Heart left ventricle (tissue), 16 donors: ENCODE results near the gene HMGXB4. TPM values are rescaled to one million over a fixed set of nuclear protein-coding genes. Genes with fewer than 3 reads are reported as not detected.

Source experiments
- ATAC-seq, 4 donors: fragments of 200-7000 bp; cut with Tn5 transposase; one replicate each; pipeline ENCODE4 v1.9.1; 2020 to 2022; ENCODE audit warnings: moderate library complexity in 4 of 4, mild to moderate bottlenecking in 3 of 4, moderate number of reproducible peaks in 1 of 4
- DNase-seq, 5 donors: peaks; one replicate each; pipeline ENCODE4 v3.0.0-alpha.2; 2020
- H3K27ac ChIP-seq, 12 donors: fragments of 200-600 bp; sonication (generic) in 4 of 12; one replicate each; pipeline versions ENCODE4 v1.5.0 to v1.8.0; 2016 to 2022; ENCODE audit warnings: mild to moderate bottlenecking in 2 of 12
- H3K27me3 ChIP-seq, 9 donors: fragments of 200-600 bp; sonication (generic) in 2 of 9; one replicate each; pipeline versions ENCODE4 v1.5.1 to v1.8.0; 2016 to 2022; ENCODE audit warnings: mild to moderate bottlenecking in 3 of 9
- H3K36me3 ChIP-seq, 9 donors: fragments of 200-600 bp; sonication (generic) in 2 of 9; one replicate each; pipeline versions ENCODE4 v1.5.0 to v1.8.0; 2018 to 2022; ENCODE audit warnings: mild to moderate bottlenecking in 2 of 9
- H3K4me1 ChIP-seq, 12 donors: fragments of 200-600 bp; sonication (generic) in 4 of 12; one replicate each; pipeline versions ENCODE4 v1.5.0 to v1.8.0; 2016 to 2022; ENCODE audit warnings: mild to moderate bottlenecking in 3 of 12
- H3K4me3 ChIP-seq, 12 donors: fragments of 200-600 bp; sonication (generic) in 4 of 12; one replicate each; pipeline versions ENCODE4 v1.5.0 to v1.8.0; 2017 to 2022; ENCODE audit warnings: mild to moderate bottlenecking in 9 of 12, moderate library complexity in 4 of 12
- H3K9me3 ChIP-seq, 12 donors: fragments of 200-600 bp; sonication (generic) in 4 of 12; one replicate each; pipeline versions ENCODE4 v1.5.0 to v1.8.0; 2016 to 2022; ENCODE audit warnings: mild to moderate bottlenecking in 1 of 12
- POLR2A ChIP-seq, 2 donors: fragments of 450-650 bp; IDR thresholded peaks; one replicate each; pipeline ENCODE4 v1.6.1; 2017; ENCODE audit warnings: antibody characterized with exemption in 2 of 2, mild to moderate bottlenecking in 2 of 2, moderate library complexity in 2 of 2
- WGBS, 4 donors: extraction: QIAGEN DNeasy Blood & Tissue Kit in 2 of 4; methylation state at CpG; one replicate each; pipeline versions ENCODE4 v1.1.5 to v1.1.7; 2013 to 2018; 5-methylcytosine and 5-hydroxymethylcytosine counted together
- intact Hi-C, 10 donors: fragments of 100-400 bp; cut with DNase I; formaldehyde crosslinking; loops; one replicate each; pipeline versions ENCODE4 v1.11.1 to v1.14.2; 2022
- polyA plus RNA-seq, 2 donors: library from polyadenylated mRNA; stranded (reverse); fragments of 200-250 nt; gene quantifications; one replicate each; pipeline ENCODE4 v1.2.3, GENCODE V29; 2013
- total RNA-seq, 9 donors: library from RNA; depleted of rRNA in 2 of 9; stranded (reverse); fragments of >200 nt in 2 of 9; fragmentation: NEBNext Ultra II Directional in 3 of 9; extraction: Animal tissue kit (Norgen Biotek cat#: 25700) in 3 of 9; gene quantifications; one replicate each; pipeline versions ENCODE4 v1.1.0 to v1.2.4, GENCODE V29; 2016 to 2023
- TF ChIP-seq, protein P1 (sequence below), 12 donors: fragments of 200-600 bp; sonication (generic) in 4 of 12; IDR thresholded peaks; one replicate each; pipeline versions ENCODE4 v1.5.0 to v1.8.0; 2018 to 2022; ENCODE audit warnings: antibody characterized with exemption in 12 of 12, mild to moderate bottlenecking in 5 of 12
- donor health status: ischemic (EF 13 %, LVEDD 7.1; RV severe dilation, severe dysfunction).
- donor health status: healthy with polysubstance abuse.
- donor health status: DM: no; HTN: yes; CAD: no.
- donor health status: DM: no; HTN: no; CAD: no.
- donor health status: ischemic (EF 25% LVEDD 6.9; RV normal size, moderate dysfunction).
- donor health status: ischemic (EF 25% LVEDD 5.7; RV mildly dilated, moderate dysfunction).
- donor health status: healthy.
- donor health status: DM: yes; HTN: yes; CAD: no.
- donor health status: ischemic (EF 35%, LVEDD 5.7; RV mildly dilated, moderate dysfunction).
- donor health status: nonischemic (EF 11% LVEDD 7.7; RV severe dilation, severe dysfunction).
- donor health status: DM: yes; HTN: yes; CAD: no.
- donor health status: PGD.
- donor health status: ischemic (EF 29% LVEDD 5.4; RV normal size, mild dysfunction).
- donor health status: nonischemic (EF 23%, LVEDD 6.1; RV moderate dilation, normal function).

HMGXB4 gene
- total and polyA plus RNA-seq, 11 donors: 5.6 to 14.2 (median 8.0) TPM

DNA sequence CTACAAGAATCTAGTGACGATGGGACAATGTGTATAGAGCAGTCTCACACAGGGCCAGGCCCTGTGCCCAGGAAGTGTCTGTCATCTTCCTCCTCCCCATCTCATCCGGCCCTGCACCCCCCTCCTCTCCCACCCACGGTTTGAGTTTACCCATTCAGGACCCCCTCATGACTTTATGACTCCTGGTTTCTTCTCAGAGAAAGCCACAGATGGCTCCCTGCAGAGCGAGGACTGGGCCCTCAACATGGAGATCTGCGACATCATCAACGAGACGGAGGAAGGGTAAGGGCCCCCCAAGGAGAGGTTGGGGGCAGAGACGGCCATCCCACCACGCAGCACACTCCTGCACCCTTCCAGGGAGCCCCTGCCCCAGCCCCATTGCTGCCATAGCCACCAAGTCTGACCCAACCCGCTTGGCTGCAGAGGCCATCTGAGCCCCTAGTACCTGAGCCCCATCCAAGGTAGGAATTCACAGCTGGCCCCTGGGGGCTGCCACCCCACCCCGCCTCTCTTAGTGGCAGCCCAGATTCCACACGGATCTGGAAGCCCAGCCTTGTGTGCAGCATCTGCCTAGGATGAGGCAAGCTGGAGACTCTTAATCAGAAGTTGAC, 60.5 kb downstream of the HMGXB4 start:
- H3K27ac ChIP-seq: no peak overlapping the region
- peaks cover 0 to 63% (median 51%) of the 10 kb centered on the region in 9 donors for H3K36me3 ChIP-seq
- intact Hi-C loops: no loop called here
- H3K4me3 ChIP-seq: no peak overlapping the region
- TF ChIP-seq, protein P1, sequence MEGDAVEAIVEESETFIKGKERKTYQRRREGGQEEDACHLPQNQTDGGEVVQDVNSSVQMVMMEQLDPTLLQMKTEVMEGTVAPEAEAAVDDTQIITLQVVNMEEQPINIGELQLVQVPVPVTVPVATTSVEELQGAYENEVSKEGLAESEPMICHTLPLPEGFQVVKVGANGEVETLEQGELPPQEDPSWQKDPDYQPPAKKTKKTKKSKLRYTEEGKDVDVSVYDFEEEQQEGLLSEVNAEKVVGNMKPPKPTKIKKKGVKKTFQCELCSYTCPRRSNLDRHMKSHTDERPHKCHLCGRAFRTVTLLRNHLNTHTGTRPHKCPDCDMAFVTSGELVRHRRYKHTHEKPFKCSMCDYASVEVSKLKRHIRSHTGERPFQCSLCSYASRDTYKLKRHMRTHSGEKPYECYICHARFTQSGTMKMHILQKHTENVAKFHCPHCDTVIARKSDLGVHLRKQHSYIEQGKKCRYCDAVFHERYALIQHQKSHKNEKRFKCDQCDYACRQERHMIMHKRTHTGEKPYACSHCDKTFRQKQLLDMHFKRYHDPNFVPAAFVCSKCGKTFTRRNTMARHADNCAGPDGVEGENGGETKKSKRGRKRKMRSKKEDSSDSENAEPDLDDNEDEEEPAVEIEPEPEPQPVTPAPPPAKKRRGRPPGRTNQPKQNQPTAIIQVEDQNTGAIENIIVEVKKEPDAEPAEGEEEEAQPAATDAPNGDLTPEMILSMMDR (IDR thresholded peaks at IDR 0.05): no peak
- TF ChIP-seq POLR2A (IDR thresholded peaks at IDR 0.05): no peak
- DNase-seq: peak in 1 of 5 donors; percentile 14
- 86 to 89% (median 86%) methylated on average over 11 to 12 of the region's 12 CpGs for WGBS, 4 donors
- H3K27me3 ChIP-seq: no peaks in the 10 kb centered on the region
- no peak for ATAC-seq
- no peaks in the 10 kb centered on the region for H3K9me3 ChIP-seq
- H3K4me1 ChIP-seq: peaks cover 0 to 57% (median 39%) of the 10 kb centered on the region in 12 donors

DNA sequence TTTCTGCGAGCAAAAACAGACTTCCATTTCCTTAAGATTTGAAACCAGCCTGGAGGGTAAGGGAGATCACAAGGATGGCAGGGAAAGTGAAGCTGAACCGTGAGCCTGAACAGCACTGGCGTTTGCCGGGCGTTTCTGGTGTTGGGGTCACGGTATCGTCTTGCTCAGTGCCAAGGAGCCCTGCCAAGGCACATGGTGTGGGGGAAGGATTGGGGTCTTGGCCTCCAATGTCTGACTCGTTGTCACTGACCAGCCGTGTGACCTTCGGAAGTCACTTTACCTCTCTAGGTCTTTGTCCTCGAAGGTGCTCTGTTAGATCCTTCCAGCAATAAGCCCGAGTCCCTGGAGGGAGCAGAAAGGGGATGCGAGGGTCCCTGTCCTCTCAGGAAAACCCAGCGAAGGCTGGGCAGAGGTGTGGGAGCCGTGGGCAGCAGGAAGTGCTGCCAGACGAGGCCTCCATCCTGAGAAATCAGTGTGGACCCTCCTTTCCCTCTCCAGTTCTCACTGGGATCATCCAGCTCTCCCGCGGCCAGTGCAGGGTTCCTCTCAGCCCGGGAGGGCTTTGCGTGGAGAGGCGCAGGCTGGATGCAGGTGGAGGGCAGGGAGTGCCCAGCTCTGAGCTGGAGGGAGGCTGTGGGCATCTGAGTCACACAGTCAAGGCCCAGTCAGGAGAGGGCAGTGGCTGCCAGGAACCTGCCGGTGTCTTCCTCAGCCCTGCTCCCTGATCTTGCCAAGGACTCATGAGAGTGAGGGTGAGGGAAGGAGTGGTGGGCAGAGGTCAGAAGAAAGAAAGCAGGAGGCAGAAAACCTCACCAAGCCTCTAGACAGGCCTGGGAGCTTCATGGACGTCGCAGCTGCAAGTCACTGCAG, 61.3 kb downstream of the HMGXB4 start:
- H3K4me1 ChIP-seq: peaks cover 0 to 49% (median 31%) of the 10 kb centered on the region in 12 donors
- no peak for TF ChIP-seq POLR2A (IDR thresholded peaks at IDR 0.05)
- TF ChIP-seq, protein P1 (IDR thresholded peaks at IDR 0.05): no peak
- 85 to 92% (median 91%) methylated on average over 24 of the region's 24 CpGs for WGBS, 4 donors
- H3K9me3 ChIP-seq: no peaks in the 10 kb centered on the region
- no peaks in the 10 kb centered on the region for H3K27me3 ChIP-seq
- ATAC-seq: no peak
- intact Hi-C loops: no loop called here
- no peak overlapping the region for H3K4me3 ChIP-seq
- DNase-seq: peak in 1 of 5 donors; percentile 15
- no peak overlapping the region for H3K27ac ChIP-seq
- H3K36me3 ChIP-seq: peaks cover 0 to 71% (median 59%) of the 10 kb centered on the region in 9 donors

DNA sequence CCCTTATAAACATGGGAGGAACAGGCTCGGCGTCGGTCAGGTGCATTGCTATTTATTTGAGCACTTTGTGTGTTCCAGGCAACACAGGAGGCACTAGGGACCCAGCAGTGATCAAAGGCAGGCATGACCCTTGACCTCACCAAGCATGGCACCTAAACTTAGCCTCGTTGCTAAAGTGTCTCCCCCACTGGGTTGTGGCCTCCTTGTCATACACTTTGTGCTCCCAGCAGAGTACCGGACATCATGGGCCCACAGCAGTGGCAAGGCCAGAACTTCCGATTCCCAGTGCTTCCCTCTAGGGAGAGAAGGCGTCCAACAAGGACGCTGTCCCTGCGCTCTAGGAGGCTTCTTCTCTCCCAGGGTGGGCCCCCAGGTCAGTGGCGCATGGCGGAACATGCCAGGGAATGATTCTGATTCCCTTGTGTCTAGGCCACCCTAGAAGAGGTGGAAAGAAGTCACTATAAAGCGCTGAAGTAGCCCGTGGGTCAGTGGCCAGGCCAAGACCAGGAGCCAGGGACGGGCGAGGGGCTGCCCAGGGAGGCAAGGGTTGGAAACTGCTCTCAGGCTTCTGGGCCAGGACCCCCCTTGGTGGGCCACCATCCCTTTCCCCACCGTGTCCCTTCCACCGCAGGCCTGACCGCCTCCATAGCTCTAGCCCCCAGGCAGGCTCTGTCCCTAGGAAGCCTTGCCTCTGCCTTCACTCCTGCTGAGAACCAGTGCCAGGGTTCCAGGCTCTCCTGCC, 62.1 kb downstream of the HMGXB4 start:
- H3K27ac ChIP-seq: no peak overlapping the region
- TF ChIP-seq, protein P1 (IDR thresholded peaks at IDR 0.05): no peak
- no peak for TF ChIP-seq POLR2A (IDR thresholded peaks at IDR 0.05)
- ATAC-seq: no peak
- H3K36me3 ChIP-seq: peaks cover 0 to 79% (median 67%) of the 10 kb centered on the region in 9 donors
- intact Hi-C loops: no loop called here
- H3K4me3 ChIP-seq: no peak overlapping the region
- H3K9me3 ChIP-seq: no peaks in the 10 kb centered on the region
- H3K27me3 ChIP-seq: no peaks in the 10 kb centered on the region
- peak in 1 of 5 donors; percentile 7 for DNase-seq
- peaks cover 0 to 40% (median 23%) of the 10 kb centered on the region in 12 donors for H3K4me1 ChIP-seq
- 92 to 94% (median 92%) methylated on average over 12 to 18 of the region's 18 CpGs for WGBS, 4 donors
